A549 treated with Mapracorat at 1 μM for 4 hours (cell line): ENCODE results near the gene NLRP1. TPM values are rescaled to one million over a fixed set of nuclear protein-coding genes. Genes with fewer than 3 reads are reported as not detected.

Experiments
- total RNA-seq: library from RNA; stranded (reverse); fragments of 200-300 nt; extraction: Qiagen RNA extraction; gene quantifications from 5 replicates; pipeline ENCODE4 v1.2.3, GENCODE V29; 2022

NLRP1 gene
- total RNA-seq, result 2.6 to 3.4 TPM (median 2.8 TPM) in 5 replicates

DNA sequence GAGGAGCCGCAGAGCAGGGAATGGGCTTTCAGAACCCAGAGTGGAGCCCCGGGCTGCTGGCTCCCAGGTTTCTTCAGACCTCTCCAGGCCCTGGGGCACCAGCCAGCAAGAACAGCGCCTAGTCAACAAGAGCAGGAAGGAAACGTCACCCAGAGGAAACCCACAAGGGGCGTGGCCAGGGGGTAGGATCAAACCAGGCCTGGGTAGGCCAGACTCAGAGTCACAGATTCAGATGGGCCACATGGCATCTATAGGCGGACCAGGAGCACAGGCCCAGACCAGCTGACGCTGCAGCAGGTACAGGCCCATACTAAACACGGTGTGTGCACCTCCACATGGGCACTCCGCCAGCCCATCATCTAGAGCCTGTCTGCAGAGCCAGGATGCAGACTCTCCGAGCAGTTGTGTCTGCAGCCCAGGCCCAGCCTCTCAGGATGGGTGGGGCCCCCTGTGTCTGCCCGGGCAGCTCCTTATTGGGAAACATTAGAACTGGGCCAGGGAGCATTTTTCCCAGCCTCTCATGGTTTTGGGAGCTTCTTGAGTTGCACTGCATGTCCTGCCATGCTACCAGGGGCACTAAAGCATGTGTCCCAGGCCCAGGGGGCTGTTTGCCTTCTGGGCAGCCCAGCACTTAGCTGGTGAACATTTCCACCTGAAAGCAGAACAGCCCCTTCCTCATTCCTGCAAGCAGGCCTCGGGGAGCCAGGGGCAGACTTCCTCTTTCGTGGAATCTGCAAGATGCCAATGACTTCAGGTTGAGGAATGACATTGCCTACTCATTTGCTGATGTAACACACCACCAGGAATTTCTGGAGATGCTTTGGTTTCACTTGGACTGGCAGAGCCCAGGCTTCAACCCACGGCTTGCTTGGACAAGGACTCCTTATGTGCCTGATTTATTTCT is at the start of gene NLRP1:
NLRP1 (minus strand) TSS at position 127 of the 904 bp plus-strand sequence. CDS start 552 bp downstream, outside the sequence.

DNA sequence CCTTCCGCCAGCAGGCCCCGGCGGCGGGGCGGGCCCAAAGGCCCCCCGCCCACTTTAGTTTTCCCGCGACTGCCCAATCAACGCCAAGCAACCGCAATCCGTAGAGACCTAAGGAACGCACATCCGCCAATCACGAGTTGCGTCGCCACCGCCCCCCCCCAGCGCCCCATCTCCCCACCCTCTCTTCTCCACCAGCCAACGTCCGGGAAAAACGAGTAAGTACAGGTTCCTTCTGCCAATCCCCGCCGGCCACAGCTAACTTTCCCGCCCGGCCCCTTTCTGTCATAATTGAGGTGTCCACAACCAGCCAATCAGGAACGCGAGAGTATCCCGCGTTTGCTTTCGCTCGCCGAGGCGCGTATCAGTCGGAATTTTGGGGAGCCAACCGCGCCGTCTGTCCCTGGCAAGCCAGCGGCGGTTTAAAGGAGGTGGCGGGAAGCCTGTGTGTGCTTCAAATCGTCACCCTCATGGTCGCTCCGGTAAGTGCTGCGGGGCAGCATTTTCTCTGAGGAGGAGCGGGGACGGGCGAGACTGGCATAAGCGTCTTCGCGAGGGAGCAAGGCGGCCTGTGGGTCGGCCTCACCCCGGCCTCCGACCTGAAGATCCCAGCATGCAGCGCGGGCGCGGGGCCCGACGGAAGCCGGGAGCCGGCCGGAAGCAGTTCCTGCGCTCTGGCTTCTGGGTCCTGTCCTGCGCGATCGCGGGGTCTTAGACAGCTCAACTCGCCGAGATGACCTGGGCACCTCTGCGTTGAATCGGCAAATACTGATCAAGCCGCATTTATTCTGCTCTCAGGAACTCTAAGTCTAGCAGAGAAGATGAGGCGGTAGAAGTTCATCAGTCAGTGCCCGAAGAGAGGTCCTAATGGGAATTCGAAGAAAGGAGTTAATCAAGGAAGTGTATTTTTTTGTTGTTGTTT is 97.8 kb downstream of the NLRP1 start, which contains the start of gene MIS12:
MIS12 (plus strand) TSS at position 361 of the 919 bp plus-strand sequence. CDS start 2,297 bp downstream, outside the sequence.

DNA sequence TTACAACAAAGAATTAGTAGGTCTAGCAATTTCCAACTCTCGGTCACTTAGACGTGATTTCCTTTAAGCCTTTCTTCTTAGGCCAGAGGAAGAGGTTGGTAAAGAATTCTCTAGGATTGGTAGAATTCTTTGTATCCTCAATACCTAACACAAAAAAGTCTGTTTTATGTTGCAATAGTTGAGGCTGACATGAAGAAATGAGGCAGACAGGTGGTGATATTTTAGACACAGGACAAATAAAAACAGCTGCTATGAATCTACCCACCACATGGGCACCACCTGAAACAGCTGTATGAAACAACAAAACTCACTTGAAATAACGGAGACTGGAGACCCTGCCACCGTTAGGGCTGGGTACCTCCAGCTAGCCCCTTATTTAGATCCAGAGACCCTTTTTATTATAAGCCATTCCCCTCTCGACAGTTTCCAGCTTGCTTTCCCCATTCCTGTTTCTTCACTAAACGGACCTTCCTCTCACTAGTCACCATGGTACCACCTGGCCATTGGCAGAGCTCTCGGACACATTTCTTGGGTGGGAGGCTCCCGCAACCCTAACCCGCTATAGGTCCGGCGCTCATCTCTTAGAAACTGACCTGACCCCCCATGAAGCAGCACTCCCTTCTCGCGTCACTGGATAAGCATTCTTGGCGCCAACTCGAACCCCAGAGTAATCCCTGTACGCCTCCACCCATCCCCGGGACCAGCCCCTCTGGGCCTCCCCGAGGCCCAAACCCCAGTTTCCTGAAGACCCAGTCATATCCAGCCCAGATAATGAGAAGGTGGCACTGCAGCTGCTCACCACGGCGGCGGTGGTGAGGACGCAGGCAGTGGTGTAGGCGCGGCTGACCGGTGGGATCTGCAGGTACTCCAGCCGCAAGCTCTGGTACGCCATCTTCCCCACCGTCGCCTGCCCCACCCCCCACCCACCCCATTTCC is 98.8 kb downstream of the NLRP1 start, which contains the start of gene DERL2:
DERL2 (minus strand) TSS at position 909 of the 936 bp plus-strand sequence; CDS start at position 892, 17 bp downstream.

Other genes with a start within 250 kb of the NLRP1 start
- gene NUP88, start 164.8 kb downstream of the NLRP1 start, total RNA-seq, result 76.6 to 112 TPM (median 81.3 TPM) in 5 replicates
- gene RPAIN, start 164.3 kb downstream of the NLRP1 start, total RNA-seq, result 30.9 to 43.2 TPM (median 35.5 TPM) in 5 replicates
- gene C1QBP, start 145.4 kb downstream of the NLRP1 start, total RNA-seq, result 547 to 578 TPM (median 564 TPM) in 5 replicates
- gene DHX33, start 115.5 kb downstream of the NLRP1 start, total RNA-seq, result 23.8 to 30.0 TPM (median 27.2 TPM) in 5 replicates
- gene DERL2, start 98.3 kb downstream of the NLRP1 start, total RNA-seq, result 91.2 to 114 TPM (median 108 TPM) in 5 replicates
- gene MIS12, start 97.9 kb downstream of the NLRP1 start, total RNA-seq, result 14.2 to 16.7 TPM (median 15.1 TPM) in 5 replicates